ENCODE measurements around the gene FNBP1. TPM values are rescaled to one million over a fixed set of nuclear protein-coding genes. Genes with fewer than 3 reads are reported as not detected.

FNBP1 gene
- total and polyA plus RNA-seq, 2 experiments from 2014 or later = 26.6 to 28.8 TPM

DNA sequence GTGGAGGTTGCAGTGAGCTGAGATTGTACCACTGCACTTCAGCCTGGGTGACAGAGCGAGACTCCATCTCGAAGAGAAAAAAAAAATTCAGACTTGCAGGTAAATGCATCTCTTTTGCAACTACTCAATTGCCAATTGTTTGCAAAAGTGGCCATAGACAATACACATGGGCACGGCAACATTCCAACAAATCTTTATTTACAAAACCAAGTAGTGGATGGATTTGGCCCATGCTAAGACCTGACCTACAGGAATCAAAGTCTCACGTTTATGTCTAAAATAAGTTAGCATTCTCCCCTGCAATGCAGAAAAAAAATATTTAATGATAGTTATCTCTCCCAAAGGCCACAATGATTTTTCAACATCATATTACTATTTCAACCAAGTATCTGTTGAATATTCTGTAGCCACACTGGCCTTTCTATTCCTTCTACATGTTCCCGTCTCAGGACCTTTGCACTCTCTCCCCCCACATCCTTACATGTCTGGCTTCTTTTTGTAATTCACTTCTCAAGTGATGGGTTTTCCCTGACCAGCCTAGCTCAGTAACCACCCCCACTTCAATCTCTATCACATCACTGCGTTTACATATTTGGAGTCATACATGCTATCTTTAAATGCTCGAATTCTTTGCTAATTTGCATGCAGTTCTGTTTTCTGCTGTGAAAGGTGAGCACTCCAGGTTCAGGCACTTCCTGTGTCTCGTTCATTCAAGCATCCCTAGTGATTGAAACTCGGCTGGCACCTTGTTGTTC is 54.2 kb downstream of the FNBP1 start:
- no peaks in the 10 kb centered on the region for H3K9me2 ChIP-seq (ENCODE audit: insufficient read depth)
- no peaks in the 10 kb centered on the region for H3K9me3 Mint-ChIP-seq
- no peak overlapping the region for H2AFZ ChIP-seq
- H3K27me3 ChIP-seq (ENCODE audit: insufficient read depth) = no peaks in the 10 kb centered on the region
- H3K4me1 ChIP-seq (ENCODE audit: insufficient read depth) = peaks cover 22% of the 10 kb centered on the region
- H3K27me3 Mint-ChIP-seq (ENCODE audit: insufficient read depth, low read depth, poor library complexity) = peaks cover 4% of the 10 kb centered on the region
- ATAC-seq (no peak), DNase-seq (ENCODE audit: low spot score) (peak; percentile 27)
- H3K4me3 ChIP-seq = no peak overlapping the region
- H3F3A ChIP-seq (replicated peaks; ENCODE audit: low read depth) = no peaks in the 10 kb centered on the region; the same call in 1 of the 2 replicates
- H3K36me3 Mint-ChIP-seq (ENCODE audit: low read depth) = peaks cover 6% of the 10 kb centered on the region; the same call in 1 of the 3 replicates
- TF ChIP-seq EZH2 (IDR thresholded peaks at IDR 0.05; ENCODE audit: low read depth, unreplicated experiment) = no peak
- TF ChIP-seq, protein P1, sequence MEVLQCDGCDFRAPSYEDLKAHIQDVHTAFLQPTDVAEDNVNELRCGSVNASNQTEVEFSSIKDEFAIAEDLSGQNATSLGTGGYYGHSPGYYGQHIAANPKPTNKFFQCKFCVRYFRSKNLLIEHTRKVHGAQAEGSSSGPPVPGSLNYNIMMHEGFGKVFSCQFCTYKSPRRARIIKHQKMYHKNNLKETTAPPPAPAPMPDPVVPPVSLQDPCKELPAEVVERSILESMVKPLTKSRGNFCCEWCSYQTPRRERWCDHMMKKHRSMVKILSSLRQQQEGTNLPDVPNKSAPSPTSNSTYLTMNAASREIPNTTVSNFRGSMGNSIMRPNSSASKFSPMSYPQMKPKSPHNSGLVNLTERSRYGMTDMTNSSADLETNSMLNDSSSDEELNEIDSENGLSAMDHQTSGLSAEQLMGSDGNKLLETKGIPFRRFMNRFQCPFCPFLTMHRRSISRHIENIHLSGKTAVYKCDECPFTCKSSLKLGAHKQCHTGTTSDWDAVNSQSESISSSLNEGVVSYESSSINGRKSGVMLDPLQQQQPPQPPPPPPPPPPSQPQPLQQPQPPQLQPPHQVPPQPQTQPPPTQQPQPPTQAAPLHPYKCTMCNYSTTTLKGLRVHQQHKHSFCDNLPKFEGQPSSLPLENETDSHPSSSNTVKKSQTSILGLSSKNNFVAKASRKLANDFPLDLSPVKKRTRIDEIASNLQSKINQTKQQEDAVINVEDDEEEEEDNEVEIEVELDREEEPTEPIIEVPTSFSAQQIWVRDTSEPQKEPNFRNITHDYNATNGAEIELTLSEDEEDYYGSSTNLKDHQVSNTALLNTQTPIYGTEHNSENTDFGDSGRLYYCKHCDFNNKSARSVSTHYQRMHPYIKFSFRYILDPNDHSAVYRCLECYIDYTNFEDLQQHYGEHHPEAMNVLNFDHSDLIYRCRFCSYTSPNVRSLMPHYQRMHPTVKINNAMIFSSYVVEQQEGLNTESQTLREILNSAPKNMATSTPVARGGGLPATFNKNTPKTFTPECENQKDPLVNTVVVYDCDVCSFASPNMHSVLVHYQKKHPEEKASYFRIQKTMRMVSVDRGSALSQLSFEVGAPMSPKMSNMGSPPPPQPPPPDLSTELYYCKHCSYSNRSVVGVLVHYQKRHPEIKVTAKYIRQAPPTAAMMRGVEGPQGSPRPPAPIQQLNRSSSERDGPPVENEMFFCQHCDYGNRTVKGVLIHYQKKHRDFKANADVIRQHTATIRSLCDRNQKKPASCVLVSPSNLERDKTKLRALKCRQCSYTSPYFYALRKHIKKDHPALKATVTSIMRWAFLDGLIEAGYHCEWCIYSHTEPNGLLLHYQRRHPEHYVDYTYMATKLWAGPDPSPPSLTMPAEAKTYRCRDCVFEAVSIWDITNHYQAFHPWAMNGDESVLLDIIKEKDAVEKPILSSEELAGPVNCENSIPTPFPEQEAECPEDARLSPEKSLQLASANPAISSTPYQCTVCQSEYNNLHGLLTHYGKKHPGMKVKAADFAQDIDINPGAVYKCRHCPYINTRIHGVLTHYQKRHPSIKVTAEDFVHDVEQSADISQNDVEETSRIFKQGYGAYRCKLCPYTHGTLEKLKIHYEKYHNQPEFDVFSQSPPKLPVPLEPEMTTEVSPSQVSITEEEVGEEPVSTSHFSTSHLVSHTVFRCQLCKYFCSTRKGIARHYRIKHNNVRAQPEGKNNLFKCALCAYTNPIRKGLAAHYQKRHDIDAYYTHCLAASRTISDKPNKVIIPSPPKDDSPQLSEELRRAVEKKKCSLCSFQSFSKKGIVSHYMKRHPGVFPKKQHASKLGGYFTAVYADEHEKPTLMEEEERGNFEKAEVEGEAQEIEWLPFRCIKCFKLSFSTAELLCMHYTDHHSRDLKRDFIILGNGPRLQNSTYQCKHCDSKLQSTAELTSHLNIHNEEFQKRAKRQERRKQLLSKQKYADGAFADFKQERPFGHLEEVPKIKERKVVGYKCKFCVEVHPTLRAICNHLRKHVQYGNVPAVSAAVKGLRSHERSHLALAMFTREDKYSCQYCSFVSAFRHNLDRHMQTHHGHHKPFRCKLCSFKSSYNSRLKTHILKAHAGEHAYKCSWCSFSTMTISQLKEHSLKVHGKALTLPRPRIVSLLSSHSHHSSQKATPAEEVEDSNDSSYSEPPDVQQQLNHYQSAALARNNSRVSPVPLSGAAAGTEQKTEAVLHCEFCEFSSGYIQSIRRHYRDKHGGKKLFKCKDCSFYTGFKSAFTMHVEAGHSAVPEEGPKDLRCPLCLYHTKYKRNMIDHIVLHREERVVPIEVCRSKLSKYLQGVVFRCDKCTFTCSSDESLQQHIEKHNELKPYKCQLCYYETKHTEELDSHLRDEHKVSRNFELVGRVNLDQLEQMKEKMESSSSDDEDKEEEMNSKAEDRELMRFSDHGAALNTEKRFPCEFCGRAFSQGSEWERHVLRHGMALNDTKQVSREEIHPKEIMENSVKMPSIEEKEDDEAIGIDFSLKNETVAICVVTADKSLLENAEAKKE (CRISPR knock-in tag; IDR thresholded peaks at IDR 0.05) = no peak
- no peak for TF ChIP-seq ZNF331 (CRISPR knock-in tag; IDR thresholded peaks at IDR 0.05; ENCODE audit: low read depth)
- no peak for TF ChIP-seq ZNF114 (CRISPR knock-in tag; IDR thresholded peaks at IDR 0.05)
- TF ChIP-seq EZH2phosphoT487 (IDR thresholded peaks at IDR 0.05; ENCODE audit: unreplicated experiment) = no peak
- TF ChIP-seq, protein P2, sequence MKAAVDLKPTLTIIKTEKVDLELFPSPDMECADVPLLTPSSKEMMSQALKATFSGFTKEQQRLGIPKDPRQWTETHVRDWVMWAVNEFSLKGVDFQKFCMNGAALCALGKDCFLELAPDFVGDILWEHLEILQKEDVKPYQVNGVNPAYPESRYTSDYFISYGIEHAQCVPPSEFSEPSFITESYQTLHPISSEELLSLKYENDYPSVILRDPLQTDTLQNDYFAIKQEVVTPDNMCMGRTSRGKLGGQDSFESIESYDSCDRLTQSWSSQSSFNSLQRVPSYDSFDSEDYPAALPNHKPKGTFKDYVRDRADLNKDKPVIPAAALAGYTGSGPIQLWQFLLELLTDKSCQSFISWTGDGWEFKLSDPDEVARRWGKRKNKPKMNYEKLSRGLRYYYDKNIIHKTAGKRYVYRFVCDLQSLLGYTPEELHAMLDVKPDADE (IDR thresholded peaks at IDR 0.05) = no peak
- no peak for TF ChIP-seq JUNB (IDR thresholded peaks at IDR 0.05; ENCODE audit: unreplicated experiment)
- TF ChIP-seq, protein P3, sequence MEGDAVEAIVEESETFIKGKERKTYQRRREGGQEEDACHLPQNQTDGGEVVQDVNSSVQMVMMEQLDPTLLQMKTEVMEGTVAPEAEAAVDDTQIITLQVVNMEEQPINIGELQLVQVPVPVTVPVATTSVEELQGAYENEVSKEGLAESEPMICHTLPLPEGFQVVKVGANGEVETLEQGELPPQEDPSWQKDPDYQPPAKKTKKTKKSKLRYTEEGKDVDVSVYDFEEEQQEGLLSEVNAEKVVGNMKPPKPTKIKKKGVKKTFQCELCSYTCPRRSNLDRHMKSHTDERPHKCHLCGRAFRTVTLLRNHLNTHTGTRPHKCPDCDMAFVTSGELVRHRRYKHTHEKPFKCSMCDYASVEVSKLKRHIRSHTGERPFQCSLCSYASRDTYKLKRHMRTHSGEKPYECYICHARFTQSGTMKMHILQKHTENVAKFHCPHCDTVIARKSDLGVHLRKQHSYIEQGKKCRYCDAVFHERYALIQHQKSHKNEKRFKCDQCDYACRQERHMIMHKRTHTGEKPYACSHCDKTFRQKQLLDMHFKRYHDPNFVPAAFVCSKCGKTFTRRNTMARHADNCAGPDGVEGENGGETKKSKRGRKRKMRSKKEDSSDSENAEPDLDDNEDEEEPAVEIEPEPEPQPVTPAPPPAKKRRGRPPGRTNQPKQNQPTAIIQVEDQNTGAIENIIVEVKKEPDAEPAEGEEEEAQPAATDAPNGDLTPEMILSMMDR (conservative IDR thresholded peaks at IDR 0.05; ENCODE audit: low read depth in 2 of 2) = no peak
- no peak for TF ChIP-seq CREB1 (CRISPR knock-in tag; IDR thresholded peaks at IDR 0.05; ENCODE audit: low read depth)
- TF ChIP-seq STAT1 (IDR thresholded peaks at IDR 0.05; ENCODE audit: unreplicated experiment) = no peak
- TF ChIP-seq NANOG (IDR thresholded peaks at IDR 0.05; ENCODE audit: borderline replicate concordance) = no peak
- TF ChIP-seq POLR2AphosphoS5 (IDR thresholded peaks at IDR 0.05; ENCODE audit: low read depth) = no peak
- TF ChIP-seq, protein P4, sequence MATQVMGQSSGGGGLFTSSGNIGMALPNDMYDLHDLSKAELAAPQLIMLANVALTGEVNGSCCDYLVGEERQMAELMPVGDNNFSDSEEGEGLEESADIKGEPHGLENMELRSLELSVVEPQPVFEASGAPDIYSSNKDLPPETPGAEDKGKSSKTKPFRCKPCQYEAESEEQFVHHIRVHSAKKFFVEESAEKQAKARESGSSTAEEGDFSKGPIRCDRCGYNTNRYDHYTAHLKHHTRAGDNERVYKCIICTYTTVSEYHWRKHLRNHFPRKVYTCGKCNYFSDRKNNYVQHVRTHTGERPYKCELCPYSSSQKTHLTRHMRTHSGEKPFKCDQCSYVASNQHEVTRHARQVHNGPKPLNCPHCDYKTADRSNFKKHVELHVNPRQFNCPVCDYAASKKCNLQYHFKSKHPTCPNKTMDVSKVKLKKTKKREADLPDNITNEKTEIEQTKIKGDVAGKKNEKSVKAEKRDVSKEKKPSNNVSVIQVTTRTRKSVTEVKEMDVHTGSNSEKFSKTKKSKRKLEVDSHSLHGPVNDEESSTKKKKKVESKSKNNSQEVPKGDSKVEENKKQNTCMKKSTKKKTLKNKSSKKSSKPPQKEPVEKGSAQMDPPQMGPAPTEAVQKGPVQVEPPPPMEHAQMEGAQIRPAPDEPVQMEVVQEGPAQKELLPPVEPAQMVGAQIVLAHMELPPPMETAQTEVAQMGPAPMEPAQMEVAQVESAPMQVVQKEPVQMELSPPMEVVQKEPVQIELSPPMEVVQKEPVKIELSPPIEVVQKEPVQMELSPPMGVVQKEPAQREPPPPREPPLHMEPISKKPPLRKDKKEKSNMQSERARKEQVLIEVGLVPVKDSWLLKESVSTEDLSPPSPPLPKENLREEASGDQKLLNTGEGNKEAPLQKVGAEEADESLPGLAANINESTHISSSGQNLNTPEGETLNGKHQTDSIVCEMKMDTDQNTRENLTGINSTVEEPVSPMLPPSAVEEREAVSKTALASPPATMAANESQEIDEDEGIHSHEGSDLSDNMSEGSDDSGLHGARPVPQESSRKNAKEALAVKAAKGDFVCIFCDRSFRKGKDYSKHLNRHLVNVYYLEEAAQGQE (IDR thresholded peaks at IDR 0.05; ENCODE audit: unreplicated experiment) = no peak
- peaks cover 19% of the 10 kb centered on the region for H3K4me1 Mint-ChIP-seq
- H3K4me2 ChIP-seq = peak overlapping the region; percentile 50; the same call in 1 of the 2 replicates
- H3K27ac Mint-ChIP-seq = peak overlapping the region; percentile 32
- H3K36me3 ChIP-seq (ENCODE audit: insufficient read depth) = no peaks in the 10 kb centered on the region
- H3K4me3 Mint-ChIP-seq = no peak overlapping the region
- no peak overlapping the region; the same call in 1 of the 2 replicates for H3K27ac ChIP-seq (ENCODE audit: low read depth)
- no peaks in the 10 kb centered on the region; the same call in 1 of the 2 replicates for H4K20me1 ChIP-seq (replicated peaks; ENCODE audit: insufficient read depth)
- peaks cover 11% of the 10 kb centered on the region; the same call in 1 of the 2 replicates for H3K79me2 ChIP-seq (replicated peaks; ENCODE audit: insufficient read depth)
